Neural cell (in vitro differentiated cells): Measurements from ENCODE around the gene PEAK1.

Experiments
- CTCF ChIP-seq: fragments of 450-650 bp; IDR thresholded peaks from 2 replicates; pipeline ENCODE4 v1.5.1; 2014; ENCODE audit warnings: antibody characterized with exemption, mild to moderate bottlenecking, moderate library complexity; ENCODE audit not compliant: poor library complexity, severe bottlenecking
- EP300 ChIP-seq: fragments of 450-650 bp; conservative IDR thresholded peaks from 2 replicates; pipeline ENCODE4 v1.6.1; 2014; ENCODE audit warnings: antibody characterized with exemption, mild to moderate bottlenecking, moderate library complexity; ENCODE audit not compliant: poor library complexity, severe bottlenecking
- EZH2 ChIP-seq: fragments of 200-600, 300-800 bp; shearing (Covaris generic), sonication (generic); IDR thresholded peaks from 2 replicates; pipeline ENCODE4 v1.6.1; 2014; ENCODE audit warnings: antibody characterized with exemption, low read length, borderline replicate concordance, mild to moderate bottlenecking; ENCODE audit not compliant: insufficient read depth, poor library complexity, severe bottlenecking
- MXI1 ChIP-seq: fragments of 450-650 bp; conservative IDR thresholded peaks from 2 replicates; pipeline ENCODE4 v1.6.1; 2014; ENCODE audit warnings: antibody characterized with exemption, mild to moderate bottlenecking; ENCODE audit not compliant: poor library complexity, severe bottlenecking
- POLR2AphosphoS5 ChIP-seq: IDR thresholded peaks from 2 replicates; pipeline ENCODE4 v1.6.1; 2012

- TF ChIP-seq CTCF (no peak), POLR2AphosphoS5 (no peak), MXI1 (no peak), EP300 (no peak), EZH2 (no peak)
Measured at GRCh38 chr15:77143616-77144015, 276.3 kb downstream of the PEAK1 start.
